GM23338 (cell line): ENCODE data around the gene SYCP2. TPM values are rescaled to one million over a fixed set of nuclear protein-coding genes. Genes with fewer than 3 reads are reported as not detected.

Experiments used
- ATAC-seq: fragments of 200-7000 bp; cut with Tn5 transposase; 3 replicates; pipeline ENCODE4 v1.9.1; 2020
- DNase-seq: peaks from one replicate; pipeline ENCODE4 v3.0.0-alpha.2; 2015; ENCODE audit warnings: low spot score
- H2AFZ ChIP-seq: fragments of 200-600 bp; sonication (generic); 2 replicates; pipeline ENCODE4 v1.8.0; 2016; ENCODE audit warnings: antibody characterized with exemption, mild to moderate bottlenecking, moderate library complexity
- H3F3A ChIP-seq: fragments of 200-600 bp; sonication (generic); replicated peaks from 2 replicates; pipeline ENCODE4 v1.8.0; 2017; ENCODE audit warnings: antibody characterized with exemption, mixed run types, low read depth
- H3K27ac ChIP-seq: fragments of 200-600 bp; sonication (generic); 2 replicates; pipeline ENCODE4 v1.6.1; 2016; ENCODE audit warnings: low read depth
- H3K27me3 ChIP-seq: fragments of 200-600 bp; sonication (generic); 2 replicates; pipeline ENCODE4 v1.8.0; 2016; ENCODE audit warnings: mild to moderate bottlenecking, mixed run types, moderate library complexity; ENCODE audit not compliant: insufficient read depth
- H3K36me3 ChIP-seq: fragments of 200-600 bp; sonication (generic); 2 replicates; pipeline ENCODE4 v1.8.0; 2016; ENCODE audit warnings: mild to moderate bottlenecking; ENCODE audit not compliant: insufficient read depth
- H3K4me1 ChIP-seq: fragments of 200-600 bp; sonication (generic); 2 replicates; pipeline ENCODE4 v1.8.0; 2016; ENCODE audit warnings: mild to moderate bottlenecking, moderate library complexity; ENCODE audit not compliant: insufficient read depth
- H3K4me2 ChIP-seq: fragments of 200-600 bp; sonication (generic); 2 replicates; pipeline ENCODE4 v1.7.1; 2017; ENCODE audit warnings: mixed run types
- H3K4me3 ChIP-seq: fragments of 200-600 bp; sonication (generic); 2 replicates; pipeline ENCODE4 v1.6.1; 2016; ENCODE audit warnings: mixed run types
- H3K79me2 ChIP-seq: fragments of 200-600 bp; sonication (generic); replicated peaks from 2 replicates; pipeline ENCODE4 v1.8.0; 2017; ENCODE audit warnings: mild to moderate bottlenecking; ENCODE audit not compliant: insufficient read depth
- H3K9me2 ChIP-seq: fragments of 200-600 bp; sonication (generic); 2 replicates; pipeline ENCODE4 v1.8.0; 2017; ENCODE audit not compliant: insufficient read depth
- H4K20me1 ChIP-seq: fragments of 200-600 bp; sonication (generic); replicated peaks from 2 replicates; pipeline ENCODE4 v1.8.0; 2017; ENCODE audit warnings: mild to moderate bottlenecking; ENCODE audit not compliant: insufficient read depth
- H3K27ac Mint-ChIP-seq: 2 replicates; pipeline ENCODE4 v1.8.0; 2020; ENCODE audit warnings: inconsistent platforms, mild to moderate bottlenecking, moderate library complexity, mixed read lengths
- H3K27me3 Mint-ChIP-seq: 3 replicates; pipeline ENCODE4 v1.8.0; 2022; ENCODE audit warnings: low read depth, mild to moderate bottlenecking, moderate library complexity, mixed read lengths, inconsistent platforms; ENCODE audit not compliant: insufficient read depth, poor library complexity
- H3K36me3 Mint-ChIP-seq: 3 replicates; pipeline ENCODE4 v1.8.0; 2021; ENCODE audit warnings: low read depth, mild to moderate bottlenecking, inconsistent platforms, moderate library complexity, mixed read lengths
- H3K4me1 Mint-ChIP-seq: 3 replicates; pipeline ENCODE4 v1.8.0; 2020; ENCODE audit warnings: mild to moderate bottlenecking, inconsistent platforms, mixed read lengths
- H3K4me3 Mint-ChIP-seq: 3 replicates; pipeline ENCODE4 v1.8.0; 2021; ENCODE audit warnings: moderate library complexity, mild to moderate bottlenecking, inconsistent platforms, mixed read lengths
- H3K9me3 Mint-ChIP-seq: 3 replicates; pipeline ENCODE4 v1.8.0; 2020; ENCODE audit warnings: moderate library complexity, mild to moderate bottlenecking, inconsistent platforms, mixed read lengths
- CREB1 ChIP-seq: fragments of 250-450 bp; sonication (Bioruptor Pico); IDR thresholded peaks from 2 replicates; pipeline ENCODE4 v1.5.0; 2020; ENCODE audit warnings: low read depth, mild to moderate bottlenecking, moderate library complexity
- EZH2 ChIP-seq: fragments of 200-600 bp; sonication (generic); IDR thresholded peaks from one replicate; pipeline ENCODE4 v1.8.0; 2017; ENCODE audit warnings: antibody characterized with exemption, mild to moderate bottlenecking, low read depth; ENCODE audit not compliant: unreplicated experiment
- JUNB ChIP-seq: IDR thresholded peaks from one replicate; pipeline ENCODE4 v1.6.1; 2016; ENCODE audit warnings: antibody characterized with exemption; ENCODE audit not compliant: unreplicated experiment
- POLR2AphosphoS5 ChIP-seq: IDR thresholded peaks from 2 replicates; pipeline ENCODE4 v1.6.1; 2016; ENCODE audit warnings: antibody characterized with exemption, low read depth
- REST ChIP-seq: IDR thresholded peaks from one replicate; pipeline ENCODE4 v1.6.1; 2018; ENCODE audit warnings: antibody characterized with exemption; ENCODE audit not compliant: unreplicated experiment
- STAT1 ChIP-seq: IDR thresholded peaks from one replicate; pipeline ENCODE4 v1.6.1; 2016; ENCODE audit warnings: antibody characterized with exemption; ENCODE audit not compliant: unreplicated experiment
- ZNF331 ChIP-seq: fragments of 250-450 bp; sonication (Bioruptor Pico); IDR thresholded peaks from 2 replicates; pipeline ENCODE4 v1.5.0; 2020; ENCODE audit warnings: low read depth, mild to moderate bottlenecking, moderate library complexity
- ZNF462 ChIP-seq: fragments of 250-450 bp; sonication (Bioruptor Pico); IDR thresholded peaks from 2 replicates; pipeline ENCODE4 v1.5.0; 2020; ENCODE audit warnings: mild to moderate bottlenecking, moderate library complexity
- polyA plus RNA-seq: library from polyadenylated mRNA; unstranded; fragments of >200 nt; fragmentation: Nextera tagmentation; extraction: Ambion mirVana; gene quantifications from 2 replicates; pipeline ENCODE4 v1.2.1, GENCODE V29; 2016
- total RNA-seq: library from RNA; depleted of rRNA; stranded (reverse); fragments of >200 nt; shearing (Covaris generic); gene quantifications from 2 replicates; pipeline ENCODE4 v1.2.3, GENCODE V29; 2014
- TF ChIP-seq, protein P1 (sequence below), 2 experiments: fragments of 200-600 bp in 1 of 2; sonication (generic) in 1 of 2; conservative IDR thresholded peaks; 2 replicates each; pipeline versions ENCODE4 v1.5.1 to v1.6.1; 2016 to 2017; ENCODE audit warnings: antibody characterized with exemption in 2 of 2, low read depth in 2 of 2, mild to moderate bottlenecking in 2 of 2, moderate library complexity in 1 of 2

The SYCP2 gene
- total and polyA plus RNA-seq, 2 experiments from 2014 or later = 0.50 to 2.1 TPM

- Mint-ChIP-seq H3K36me3 (no peaks in the 10 kb centered on the region), H3K27ac (no peak overlapping the region), H3K9me3 (no peaks in the 10 kb centered on the region), H3K27me3 (no peaks in the 10 kb centered on the region), H3K4me1 (no peaks in the 10 kb centered on the region), H3K4me3 (no peak overlapping the region)
- H3K4me1 ChIP-seq = no peaks in the 10 kb centered on the region
- no peak overlapping the region for H3K4me2 ChIP-seq
- H3K27me3 ChIP-seq = no peaks in the 10 kb centered on the region
- H2AFZ ChIP-seq = no peak overlapping the region
- no peaks in the 10 kb centered on the region for H4K20me1 ChIP-seq
- no peak overlapping the region for H3K4me3 ChIP-seq
- DNase-seq = no peak
- no peaks in the 10 kb centered on the region for H3K36me3 ChIP-seq
- TF ChIP-seq REST (no peak), JUNB (no peak), POLR2AphosphoS5 (no peak), CREB1 (CRISPR knock-in tag) (no peak), EZH2 (no peak), ZNF331 (CRISPR knock-in tag) (no peak)
- TF ChIP-seq, protein P1, sequence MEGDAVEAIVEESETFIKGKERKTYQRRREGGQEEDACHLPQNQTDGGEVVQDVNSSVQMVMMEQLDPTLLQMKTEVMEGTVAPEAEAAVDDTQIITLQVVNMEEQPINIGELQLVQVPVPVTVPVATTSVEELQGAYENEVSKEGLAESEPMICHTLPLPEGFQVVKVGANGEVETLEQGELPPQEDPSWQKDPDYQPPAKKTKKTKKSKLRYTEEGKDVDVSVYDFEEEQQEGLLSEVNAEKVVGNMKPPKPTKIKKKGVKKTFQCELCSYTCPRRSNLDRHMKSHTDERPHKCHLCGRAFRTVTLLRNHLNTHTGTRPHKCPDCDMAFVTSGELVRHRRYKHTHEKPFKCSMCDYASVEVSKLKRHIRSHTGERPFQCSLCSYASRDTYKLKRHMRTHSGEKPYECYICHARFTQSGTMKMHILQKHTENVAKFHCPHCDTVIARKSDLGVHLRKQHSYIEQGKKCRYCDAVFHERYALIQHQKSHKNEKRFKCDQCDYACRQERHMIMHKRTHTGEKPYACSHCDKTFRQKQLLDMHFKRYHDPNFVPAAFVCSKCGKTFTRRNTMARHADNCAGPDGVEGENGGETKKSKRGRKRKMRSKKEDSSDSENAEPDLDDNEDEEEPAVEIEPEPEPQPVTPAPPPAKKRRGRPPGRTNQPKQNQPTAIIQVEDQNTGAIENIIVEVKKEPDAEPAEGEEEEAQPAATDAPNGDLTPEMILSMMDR (conservative IDR thresholded peaks at IDR 0.05; ENCODE audit: low read depth in 2 of 2) = no peak
- no peaks in the 10 kb centered on the region for H3K79me2 ChIP-seq
- H3F3A ChIP-seq = no peaks in the 10 kb centered on the region
- ATAC-seq = no peak
- H3K9me2 ChIP-seq = no peaks in the 10 kb centered on the region
- no peak overlapping the region for H3K27ac ChIP-seq
These were observed 38.8 kb upstream of the SYCP2 start for GRCh38 chr20:59972037-59972801.

DNA sequence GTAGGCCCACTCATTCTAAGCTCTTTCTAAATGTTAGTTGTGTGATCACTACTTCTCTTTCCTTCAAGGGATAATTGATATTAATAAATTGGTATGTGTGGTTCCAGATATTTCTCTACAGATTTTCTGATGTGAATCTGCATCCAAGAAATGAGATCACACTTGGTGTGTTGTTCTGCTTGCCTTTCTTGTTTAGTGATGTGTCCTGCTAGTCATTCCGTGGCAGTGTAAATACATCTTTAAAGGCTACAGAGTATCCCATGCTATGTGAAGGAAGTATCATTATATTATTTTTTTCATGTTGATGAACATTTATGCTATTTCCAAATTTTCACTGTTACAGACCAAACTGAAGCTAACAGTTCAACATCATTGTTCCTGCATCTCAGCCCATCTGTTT lies 38.0 kb upstream of the SYCP2 start:
- ATAC-seq (no peak), DNase-seq (no peak)
- Histone ChIP-seq H3K4me3 (no peak overlapping the region), H3K79me2 (no peaks in the 10 kb centered on the region), H3K9me2 (no peaks in the 10 kb centered on the region), H3K27me3 (no peaks in the 10 kb centered on the region), H2AFZ (no peak overlapping the region), H4K20me1 (no peaks in the 10 kb centered on the region), H3F3A (no peaks in the 10 kb centered on the region), H3K4me2 (no peak overlapping the region), H3K27ac (no peak overlapping the region), H3K4me1 (no peaks in the 10 kb centered on the region), H3K36me3 (no peaks in the 10 kb centered on the region)
- H3K27ac Mint-ChIP-seq = no peak overlapping the region
- H3K36me3 Mint-ChIP-seq = no peaks in the 10 kb centered on the region
- no peaks in the 10 kb centered on the region for H3K27me3 Mint-ChIP-seq
- no peaks in the 10 kb centered on the region for H3K4me1 Mint-ChIP-seq
- H3K4me3 Mint-ChIP-seq = no peak overlapping the region
- H3K9me3 Mint-ChIP-seq = no peaks in the 10 kb centered on the region
- TF ChIP-seq ZNF331 (CRISPR knock-in tag) = no peak
- no peak for TF ChIP-seq STAT1
- no peak for TF ChIP-seq ZNF462
